Measurements from ENCODE around the gene FCER2.

FCER2 gene

DNA sequence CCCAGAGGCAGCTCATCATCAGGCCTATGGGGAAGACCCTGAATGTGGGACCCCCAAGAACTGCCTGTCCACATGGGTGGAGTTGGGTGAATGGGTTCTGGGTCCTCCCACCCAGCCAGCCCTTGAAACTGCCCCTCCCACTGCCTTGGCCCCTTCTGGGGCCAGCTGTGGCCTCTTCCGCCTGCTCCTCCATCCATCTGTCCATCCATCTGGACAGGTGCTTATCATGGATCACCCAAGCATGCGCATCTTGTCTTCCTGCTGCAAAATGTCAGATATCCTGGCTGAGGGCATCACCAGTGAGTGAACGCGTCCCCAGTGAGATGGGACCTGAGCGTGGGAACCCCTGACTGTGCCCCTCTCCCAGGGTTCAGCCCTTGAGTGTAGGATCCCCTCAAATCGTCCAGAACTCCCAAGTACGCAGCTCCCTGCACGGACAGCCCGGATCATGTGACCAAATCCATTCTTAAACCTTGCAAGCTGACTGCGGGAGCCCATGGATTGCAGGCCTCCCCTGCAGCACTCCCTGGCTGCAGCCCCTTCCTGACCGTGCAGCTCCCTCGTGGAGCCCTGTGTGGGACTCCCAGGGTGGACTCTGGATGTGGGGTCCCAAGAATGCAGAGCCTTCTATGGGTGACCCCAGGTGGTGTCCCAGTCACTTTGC, 63.0 kb downstream of the FCER2 start:
- Histone ChIP-seq H3K4me3 (ENCODE audit: extremely low read depth, insufficient read depth, low read length, poor library complexity, severe bottlenecking) (no peak overlapping the region), H3K4me1 (ENCODE audit: control insufficient read depth, insufficient read depth, low read length, poor library complexity, severe bottlenecking) (no peaks in the 10 kb centered on the region), H3K27ac (ENCODE audit: low read depth, low read length, severe bottlenecking) (no peak overlapping the region), H3K36me3 (ENCODE audit: control insufficient read depth, insufficient read depth, low read length) (no peaks in the 10 kb centered on the region), H3K9me3 (ENCODE audit: control insufficient read depth, low read length) (no peaks in the 10 kb centered on the region)
- 82 to 92% methylated on average over 12 of the region's 12 CpGs for whole genome bisulfite sequencing, 2 experiments (ENCODE audit: insufficient coverage in 2 of 2)
